ENCODE data around the gene NBPF12. TPM values are rescaled to one million over a fixed set of nuclear protein-coding genes. Genes with fewer than 3 reads are reported as not detected.
"Not testable (repeated sequence)": the region's sequence is repeated elsewhere in the genome, so short reads cannot be mapped to it uniquely, and the experiment has no call there.

The NBPF12 gene
- 2.0 and 2.4 TPM in 2 replicates for total RNA-seq (2014; rRNA removed; shearing (Covaris generic))

- peak; percentile 62 for DNase-seq (ENCODE audit: low spot score)
Measured at GRCh38 chr1:146938242-146938902, at the start of gene NBPF12. NBPF12 (plus strand) TSS chr1:146938324; CDS start chr1:146960144, 21,820 bp downstream.

GRCh38 chr1:146891355-146891754, 46.8 kb upstream of the NBPF12 start:
- DNase-seq (ENCODE audit: low spot score) = not testable (repeated sequence)

GRCh38 chr1:146892331-146892730, 45.8 kb upstream of the NBPF12 start:
- not testable (repeated sequence) for DNase-seq (ENCODE audit: low spot score)

GRCh38 chr1:146907565-146908261, 30.4 kb upstream of the NBPF12 start:
- DNase-seq (ENCODE audit: low spot score) = not testable (repeated sequence)

GRCh38 chr1:146912975-146913374, 25.1 kb upstream of the NBPF12 start:
- not testable (repeated sequence) for DNase-seq (ENCODE audit: low spot score)

- not testable (repeated sequence) for DNase-seq (ENCODE audit: low spot score)
Measured at GRCh38 chr1:146920811-146921210, 17.3 kb upstream of the NBPF12 start.

- DNase-seq (ENCODE audit: low spot score) = not testable (repeated sequence)
Measured at GRCh38 chr1:146922614-146923013, 15.5 kb upstream of the NBPF12 start.

- DNase-seq (ENCODE audit: low spot score) = not testable (repeated sequence)
Measured at GRCh38 chr1:146924106-146924505, 14.0 kb upstream of the NBPF12 start.

GRCh38 chr1:146926413-146926812, 11.7 kb upstream of the NBPF12 start:
- not testable (repeated sequence) for DNase-seq (ENCODE audit: low spot score)

- DNase-seq (ENCODE audit: low spot score) = not testable (repeated sequence)
Measured at GRCh38 chr1:146930225-146930624, 7.9 kb upstream of the NBPF12 start.

GRCh38 chr1:146934390-146935223, 3.5 kb upstream of the NBPF12 start:
- DNase-seq (ENCODE audit: low spot score) = not testable (repeated sequence)

GRCh38 chr1:146937462-146937861, 662 bp upstream of the NBPF12 start:
- not testable (repeated sequence) for DNase-seq (ENCODE audit: low spot score)

- DNase-seq (ENCODE audit: low spot score) = peak; percentile 49
Measured at GRCh38 chr1:146938927-146939786, 1.0 kb downstream of the NBPF12 start.

- DNase-seq (ENCODE audit: low spot score) = not testable (repeated sequence)
Measured at GRCh38 chr1:146940293-146940692, 2.2 kb downstream of the NBPF12 start.

- not testable (repeated sequence) for DNase-seq (ENCODE audit: low spot score)
Measured at GRCh38 chr1:146943342-146943886, 5.3 kb downstream of the NBPF12 start.

GRCh38 chr1:146948127-146948526, 10.0 kb downstream of the NBPF12 start:
- DNase-seq (ENCODE audit: low spot score) = not testable (repeated sequence)

GRCh38 chr1:146964340-146964739, 26.2 kb downstream of the NBPF12 start:
- not testable (repeated sequence) for DNase-seq (ENCODE audit: low spot score)

GRCh38 chr1:146966351-146966750, 28.2 kb downstream of the NBPF12 start:
- DNase-seq (ENCODE audit: low spot score) = peak; percentile 2

GRCh38 chr1:146970656-146971055, 32.5 kb downstream of the NBPF12 start:
- not testable (repeated sequence) for DNase-seq (ENCODE audit: low spot score)

GRCh38 chr1:146972681-146973080, 34.6 kb downstream of the NBPF12 start:
- not testable (repeated sequence) for DNase-seq (ENCODE audit: low spot score)

- not testable (repeated sequence) for DNase-seq (ENCODE audit: low spot score)
Measured at GRCh38 chr1:146985855-146986254, 47.7 kb downstream of the NBPF12 start.

Data from HT-29 (cell line).